ENCODE measurements around the gene PI4KA. TPM values are rescaled to one million over a fixed set of nuclear protein-coding genes. Genes with fewer than 3 reads are reported as not detected.

The PI4KA gene
- total and polyA plus RNA-seq, 2 donors (not counting 1 experiment from before 2014, with no cell fraction given), result 26.4 to 40.6 TPM

DNA sequence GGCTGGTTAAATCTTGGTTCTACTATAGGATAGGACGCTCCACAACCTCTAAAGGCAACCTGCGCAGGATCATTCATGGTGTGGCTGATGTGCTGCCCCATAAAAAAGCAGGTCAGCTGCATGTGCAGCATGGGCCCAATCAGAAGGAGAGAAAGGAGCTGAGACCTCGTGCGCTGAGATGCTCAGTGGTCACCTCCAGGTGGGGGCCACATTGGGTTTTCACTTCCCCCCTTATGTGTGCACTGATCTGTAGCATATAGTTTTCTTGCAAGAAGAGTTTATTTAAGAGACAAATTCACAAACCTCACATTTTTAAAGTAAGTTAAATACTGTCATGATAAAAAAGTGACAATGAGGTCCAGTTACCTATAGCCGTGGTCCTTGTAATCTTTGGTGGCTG is 60.4 kb downstream of the PI4KA start:
- Histone ChIP-seq H3K9ac (ENCODE audit: insufficient read depth, low read length) (no peak overlapping the region), H3K4me3 (replicated peaks in 1 of 4; ENCODE audit: control extremely low read depth in 1 of 4, insufficient read depth in 1 of 4, low read depth in 3 of 4, low read length in 4 of 4) (no peak overlapping the region), H3K27ac (ENCODE audit: insufficient read depth, low read length) (no peak overlapping the region), H2AFZ (ENCODE audit: low read length) (no peak overlapping the region), H3K36me3 (ENCODE audit: control insufficient read depth, insufficient read depth, low read length) (peaks cover 16% of the 10 kb centered on the region), H3K79me2 (ENCODE audit: control insufficient read depth, insufficient read depth, low read length) (no peaks in the 10 kb centered on the region), H3K4me2 (ENCODE audit: extremely low read depth, insufficient read depth, low read length) (no peak overlapping the region), H3K27me3 (ENCODE audit: control insufficient read depth, insufficient read depth, low read length) (no peaks in the 10 kb centered on the region), H4K20me1 (ENCODE audit: control insufficient read depth, extremely low read depth, insufficient read depth, low read length) (no peaks in the 10 kb centered on the region), H3K4me1 (ENCODE audit: control insufficient read depth, extremely low read depth, insufficient read depth, low read length) (no peaks in the 10 kb centered on the region), H3K9me3 (ENCODE audit: control insufficient read depth, insufficient read depth, low read depth, low read length) (no peaks in the 10 kb centered on the region)
- no peak for DNase-seq (ENCODE audit: low read depth in 2 of 2)
- TF ChIP-seq, protein P1, sequence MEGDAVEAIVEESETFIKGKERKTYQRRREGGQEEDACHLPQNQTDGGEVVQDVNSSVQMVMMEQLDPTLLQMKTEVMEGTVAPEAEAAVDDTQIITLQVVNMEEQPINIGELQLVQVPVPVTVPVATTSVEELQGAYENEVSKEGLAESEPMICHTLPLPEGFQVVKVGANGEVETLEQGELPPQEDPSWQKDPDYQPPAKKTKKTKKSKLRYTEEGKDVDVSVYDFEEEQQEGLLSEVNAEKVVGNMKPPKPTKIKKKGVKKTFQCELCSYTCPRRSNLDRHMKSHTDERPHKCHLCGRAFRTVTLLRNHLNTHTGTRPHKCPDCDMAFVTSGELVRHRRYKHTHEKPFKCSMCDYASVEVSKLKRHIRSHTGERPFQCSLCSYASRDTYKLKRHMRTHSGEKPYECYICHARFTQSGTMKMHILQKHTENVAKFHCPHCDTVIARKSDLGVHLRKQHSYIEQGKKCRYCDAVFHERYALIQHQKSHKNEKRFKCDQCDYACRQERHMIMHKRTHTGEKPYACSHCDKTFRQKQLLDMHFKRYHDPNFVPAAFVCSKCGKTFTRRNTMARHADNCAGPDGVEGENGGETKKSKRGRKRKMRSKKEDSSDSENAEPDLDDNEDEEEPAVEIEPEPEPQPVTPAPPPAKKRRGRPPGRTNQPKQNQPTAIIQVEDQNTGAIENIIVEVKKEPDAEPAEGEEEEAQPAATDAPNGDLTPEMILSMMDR (conservative IDR thresholded peaks at IDR 0.05 in 1 of 2, IDR thresholded peaks at IDR 0.05 in 1 of 2; ENCODE audit: low read depth in 1 of 2, low read length in 2 of 2), result no peak
- no peak for TF ChIP-seq EZH2 (IDR thresholded peaks at IDR 0.05; ENCODE audit: low read length, missing control alignments)

DNA sequence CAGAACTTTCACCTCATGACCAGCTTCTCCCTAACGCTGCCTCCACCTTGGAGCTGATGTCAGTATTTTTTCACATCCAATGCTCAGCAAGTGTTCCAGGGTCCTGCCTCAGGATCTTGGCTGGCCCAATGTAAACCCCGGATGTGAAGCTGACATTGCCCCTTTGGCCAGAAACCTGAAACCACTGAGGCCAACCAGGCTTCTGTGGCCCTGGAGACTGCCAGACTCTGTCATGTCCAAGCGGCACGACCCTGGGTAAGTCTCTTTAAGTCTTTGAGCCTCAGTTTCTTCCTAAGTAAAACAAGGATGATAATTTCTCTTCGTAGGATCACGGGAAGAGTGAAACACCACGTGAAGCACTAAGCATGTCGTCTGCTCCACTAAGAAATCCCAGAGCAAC is 61.9 kb downstream of the PI4KA start:
- Histone ChIP-seq H3K79me2 (ENCODE audit: control insufficient read depth, insufficient read depth, low read length) (no peaks in the 10 kb centered on the region), H2AFZ (ENCODE audit: low read length) (no peak overlapping the region), H3K27ac (ENCODE audit: insufficient read depth, low read length) (no peak overlapping the region), H3K9me3 (ENCODE audit: control insufficient read depth, insufficient read depth, low read depth, low read length) (no peaks in the 10 kb centered on the region), H3K4me3 (replicated peaks in 1 of 4; ENCODE audit: control extremely low read depth in 1 of 4, insufficient read depth in 1 of 4, low read depth in 3 of 4, low read length in 4 of 4) (no peak overlapping the region), H3K9ac (ENCODE audit: insufficient read depth, low read length) (no peak overlapping the region), H3K27me3 (ENCODE audit: control insufficient read depth, insufficient read depth, low read length) (no peaks in the 10 kb centered on the region), H4K20me1 (ENCODE audit: control insufficient read depth, extremely low read depth, insufficient read depth, low read length) (no peaks in the 10 kb centered on the region), H3K4me1 (ENCODE audit: control insufficient read depth, extremely low read depth, insufficient read depth, low read length) (no peaks in the 10 kb centered on the region), H3K4me2 (ENCODE audit: extremely low read depth, insufficient read depth, low read length) (no peak overlapping the region), H3K36me3 (ENCODE audit: control insufficient read depth, insufficient read depth, low read length) (peaks cover 14% of the 10 kb centered on the region)
- DNase-seq (ENCODE audit: low read depth in 2 of 2), result no peak
- TF ChIP-seq EZH2 (IDR thresholded peaks at IDR 0.05; ENCODE audit: low read length, missing control alignments), result no peak
- TF ChIP-seq, protein P1 (conservative IDR thresholded peaks at IDR 0.05 in 1 of 2, IDR thresholded peaks at IDR 0.05 in 1 of 2; ENCODE audit: low read depth in 1 of 2, low read length in 2 of 2), result no peak

DNA sequence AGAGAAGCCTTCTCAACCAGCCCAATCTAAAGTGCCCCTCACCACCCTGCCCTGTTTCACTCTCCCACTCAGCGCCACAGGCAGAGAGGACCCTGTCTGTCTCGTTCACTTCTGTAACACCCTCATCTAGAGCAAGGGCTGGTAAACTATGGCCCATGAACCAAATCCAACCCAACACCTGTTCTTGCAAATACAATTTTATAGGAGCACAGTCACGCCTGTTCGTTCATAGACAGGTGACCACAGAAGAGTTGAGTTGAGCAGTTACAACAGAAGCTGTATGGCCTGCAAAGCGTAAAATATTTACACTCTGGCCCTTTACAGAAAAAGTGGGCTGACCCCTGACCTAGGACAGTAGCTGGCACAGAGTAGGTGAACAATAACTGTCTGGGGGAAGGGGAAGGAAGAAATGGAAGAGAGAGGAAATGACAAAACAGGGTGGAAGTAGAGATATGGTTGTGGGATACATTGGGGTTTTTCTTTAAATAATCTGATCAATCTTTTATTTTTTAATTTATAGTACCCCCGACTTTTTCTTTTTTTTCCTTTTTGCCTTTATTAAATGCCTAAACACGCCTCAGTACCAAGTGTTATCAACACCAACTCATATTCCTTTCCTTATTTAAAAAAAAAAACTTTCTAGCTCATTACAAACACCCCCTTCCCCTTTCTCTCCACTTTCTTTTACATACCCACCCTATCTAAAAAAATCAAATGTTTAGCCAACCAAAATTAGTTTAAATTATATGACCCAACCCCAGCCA is 63.8 kb downstream of the PI4KA start:
- no peak for DNase-seq (ENCODE audit: low read depth in 2 of 2)
- no peaks in the 10 kb centered on the region for H3K4me1 ChIP-seq (ENCODE audit: control insufficient read depth, extremely low read depth, insufficient read depth, low read length)
- no peaks in the 10 kb centered on the region for H4K20me1 ChIP-seq (ENCODE audit: control insufficient read depth, extremely low read depth, insufficient read depth, low read length)
- TF ChIP-seq EZH2 (IDR thresholded peaks at IDR 0.05; ENCODE audit: low read length, missing control alignments), result no peak
- TF ChIP-seq, protein P1 (conservative IDR thresholded peaks at IDR 0.05 in 1 of 2, IDR thresholded peaks at IDR 0.05 in 1 of 2; ENCODE audit: low read depth in 1 of 2, low read length in 2 of 2), result no peak
- H2AFZ ChIP-seq (ENCODE audit: low read length), result no peak overlapping the region
- H3K4me3 ChIP-seq (replicated peaks in 1 of 4; ENCODE audit: control extremely low read depth in 1 of 4, insufficient read depth in 1 of 4, low read depth in 3 of 4, low read length in 4 of 4), result no peak overlapping the region
- no peak overlapping the region for H3K27ac ChIP-seq (ENCODE audit: insufficient read depth, low read length)
- H3K4me2 ChIP-seq (ENCODE audit: extremely low read depth, insufficient read depth, low read length), result no peak overlapping the region
- no peaks in the 10 kb centered on the region for H3K79me2 ChIP-seq (ENCODE audit: control insufficient read depth, insufficient read depth, low read length)
- no peak overlapping the region for H3K9ac ChIP-seq (ENCODE audit: insufficient read depth, low read length)
- no peaks in the 10 kb centered on the region for H3K9me3 ChIP-seq (ENCODE audit: control insufficient read depth, insufficient read depth, low read depth, low read length)
- H3K36me3 ChIP-seq (ENCODE audit: control insufficient read depth, insufficient read depth, low read length), result peaks cover 14% of the 10 kb centered on the region
- no peaks in the 10 kb centered on the region for H3K27me3 ChIP-seq (ENCODE audit: control insufficient read depth, insufficient read depth, low read length)
